ENCODE data around the gene BNC2.

DNA sequence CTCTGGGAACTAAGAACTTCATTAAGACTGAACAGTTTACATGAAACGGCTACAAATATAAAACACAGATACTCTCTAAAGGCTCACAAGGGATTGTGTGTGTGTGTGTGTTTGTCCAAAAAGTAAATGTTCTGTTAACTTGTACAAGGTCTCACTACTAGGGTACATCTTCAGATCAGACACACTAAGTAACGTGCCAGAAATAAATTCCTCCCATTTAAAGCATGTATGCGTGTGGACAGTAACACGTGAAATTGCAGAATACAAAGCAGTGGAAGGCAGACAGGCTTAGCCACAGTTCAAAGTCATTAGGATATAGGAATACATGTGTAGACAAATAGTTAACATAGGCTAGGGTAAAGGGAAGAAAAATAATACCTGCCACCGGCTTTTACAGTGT is 1.8 kb downstream of the BNC2 start:
- no peak for TF ChIP-seq POLR2A (IDR thresholded peaks at IDR 0.05)
- TF ChIP-seq CTCF (IDR thresholded peaks at IDR 0.05), result no peak

Measured in Peyer's patch (tissue), 4 donors.